Esophagus muscularis mucosa (tissue), 3 donors: ENCODE data around the gene BBOX1.

ENCODE experiments used
- CTCF ChIP-seq, 3 experiments: fragments of 200-600 bp in 2 of 3; fragments of 450-650 bp in 1 of 3; sonication (generic) in 2 of 3; IDR thresholded peaks; one replicate each; pipeline ENCODE4 v1.5.1; 2017 to 2019; ENCODE audit warnings: antibody characterized with exemption in 3 of 3, mild to moderate bottlenecking in 2 of 3, moderate library complexity in 1 of 3
- POLR2AphosphoS5 ChIP-seq, 2 donors: sonication (generic); formaldehyde crosslinking; IDR thresholded peaks; one replicate each; pipeline ENCODE4 v1.6.1; 2017; ENCODE audit warnings: antibody characterized with exemption in 2 of 2

- TF ChIP-seq POLR2AphosphoS5 (IDR thresholded peaks at IDR 0.05), result no peak
- no peak for TF ChIP-seq CTCF (IDR thresholded peaks at IDR 0.05)
These were observed 44.5 kb downstream of the BBOX1 start for GRCh38 chr11:27085111-27085510.
